K562 (cell line): ENCODE measurements around the gene ASCL3. TPM values are rescaled to one million over a fixed set of nuclear protein-coding genes. Genes with fewer than 3 reads are reported as not detected.

Experiments used
- AFF4 ChIP-seq: sonication (generic); formaldehyde crosslinking; IDR thresholded peaks from 2 replicates; pipeline ENCODE4 v1.8.0; 2023; ENCODE audit warnings: mild to moderate bottlenecking, missing genetic modification reagents
- ARID1B ChIP-seq: fragments of 450-650 bp; IDR thresholded peaks from 2 replicates; pipeline ENCODE4 v1.6.1; 2016; ENCODE audit warnings: antibody characterized with exemption, mild to moderate bottlenecking, inconsistent platforms
- BRD9 ChIP-seq: fragments of 450-650 bp; IDR thresholded peaks from 2 replicates; pipeline ENCODE4 v1.6.1; 2018; ENCODE audit warnings: low read depth; ENCODE audit not compliant: partially characterized antibody
- HCFC1 ChIP-seq: IDR thresholded peaks from 2 replicates; pipeline ENCODE4 v1.6.1; 2012; ENCODE audit warnings: low read depth, low read length, improper control_type of control experiment
- HEY1 ChIP-seq: fragments of 250-450 bp; sonication (Bioruptor Pico); IDR thresholded peaks from 2 replicates; pipeline ENCODE4 v1.5.0; 2020; ENCODE audit warnings: mild to moderate bottlenecking, moderate library complexity, borderline replicate concordance
- HIVEP1 ChIP-seq: fragments of 250-450 bp; sonication (Bioruptor Pico); IDR thresholded peaks from 2 replicates; pipeline ENCODE4 v1.4.0; 2020; ENCODE audit warnings: mild to moderate bottlenecking
- MCM3 ChIP-seq: fragments of 450-650 bp; IDR thresholded peaks from 2 replicates; pipeline ENCODE4 v1.6.1; 2016
- MTA1 ChIP-seq: fragments of 450-650 bp; IDR thresholded peaks from 2 replicates; pipeline ENCODE4 v1.6.1; 2017; ENCODE audit warnings: borderline replicate concordance
- MYBL2 ChIP-seq, 2 experiments: fragments of 450-650 bp in 1 of 2; sonication (generic) in 1 of 2; formaldehyde crosslinking in 1 of 2; IDR thresholded peaks; 2 replicates each; pipeline versions ENCODE4 v1.6.1 to v1.8.1; 2017 to 2022; ENCODE audit warnings: borderline replicate concordance in 1 of 2, inconsistent platforms in 1 of 2, low read depth in 1 of 2, mild to moderate bottlenecking in 1 of 2, missing genetic modification reagents in 1 of 2, moderate library complexity in 1 of 2
- RBM22 ChIP-seq: fragments of 200-400 bp; formaldehyde crosslinking; IDR thresholded peaks from 2 replicates; pipeline ENCODE4 v1.6.1; 2018; ENCODE audit warnings: low read length, low read depth; ENCODE audit not compliant: poor library complexity, severe bottlenecking
- RFX5 ChIP-seq: IDR thresholded peaks from 2 replicates; pipeline ENCODE4 v1.6.1; 2011; ENCODE audit warnings: low read depth, mild to moderate bottlenecking, improper control_type of control experiment, low read length
- SRF ChIP-seq, 2 experiments: fragments of 250-450, 450-650 bp in 1 of 2; sonication (Bioruptor Pico) in 1 of 2; sonication (generic) in 1 of 2; formaldehyde crosslinking; IDR thresholded peaks; 2 replicates each; pipeline versions ENCODE4 v1.5.0 to v1.5.1; 2020 to 2022; ENCODE audit warnings: mild to moderate bottlenecking in 1 of 2, missing genetic modification reagents in 1 of 2
- ZNF408 ChIP-seq: fragments of 250-450 bp; sonication (Bioruptor Pico); IDR thresholded peaks from 2 replicates; pipeline ENCODE4 v1.4.0; 2020; ENCODE audit warnings: low read depth, mild to moderate bottlenecking, moderate library complexity
- ZNF583 ChIP-seq: fragments of 250-450 bp; sonication (Bioruptor Pico); IDR thresholded peaks from 2 replicates; pipeline ENCODE4 v1.4.0; 2020
- polyA plus RNA-seq, 8 experiments: library from polyadenylated mRNA; depleted of rRNA in 4 of 8; stranded (reverse) in 5 of 8; unstranded in 3 of 8; fragments of >200 nt; fragmentation: Nextera tagmentation in 2 of 8; fragmentation: Illumina TruSeq in 1 of 8; extraction: Ambion mirVana in 2 of 8; extraction: Trizol in 1 of 8; gene quantifications; 2 replicates each; pipeline versions ENCODE4 v1.2.1 to v1.2.3, GENCODE V29; 2011 to 2014; ENCODE audit warnings: inconsistent platforms in 1 of 8, missing spikeins in 1 of 8
- total RNA-seq, 7 experiments: library from RNA; depleted of rRNA in 6 of 7; stranded (reverse); fragments of >200 nt in 6 of 7; fragmentation: Illumina TruSeq in 2 of 7; extraction: Trizol in 2 of 7; gene quantifications; 2 replicates each; pipeline versions ENCODE4 v1.2.1 to v1.2.3, GENCODE V29; 2011 to 2021; ENCODE audit warnings: low replicate concordance in 1 of 7
- TF ChIP-seq, protein P1 (sequence below), 2 experiments: fragments of 450-650 bp; IDR thresholded peaks; 2 replicates each; pipeline ENCODE4 v1.6.1; 2018; ENCODE audit warnings: mild to moderate bottlenecking in 2 of 2, low read depth in 1 of 2; ENCODE audit not compliant: partially characterized antibody in 2 of 2
- TF ChIP-seq, protein P2 (sequence below): fragments of 450-650 bp; IDR thresholded peaks from 2 replicates; pipeline ENCODE4 v1.6.1; 2016; ENCODE audit warnings: antibody characterized with exemption

The ASCL3 gene
- total and polyA plus RNA-seq, 9 of the 15 experiments (the other 6 are each of a cell fraction or from before 2014, with no cell fraction given), result not detected

DNA sequence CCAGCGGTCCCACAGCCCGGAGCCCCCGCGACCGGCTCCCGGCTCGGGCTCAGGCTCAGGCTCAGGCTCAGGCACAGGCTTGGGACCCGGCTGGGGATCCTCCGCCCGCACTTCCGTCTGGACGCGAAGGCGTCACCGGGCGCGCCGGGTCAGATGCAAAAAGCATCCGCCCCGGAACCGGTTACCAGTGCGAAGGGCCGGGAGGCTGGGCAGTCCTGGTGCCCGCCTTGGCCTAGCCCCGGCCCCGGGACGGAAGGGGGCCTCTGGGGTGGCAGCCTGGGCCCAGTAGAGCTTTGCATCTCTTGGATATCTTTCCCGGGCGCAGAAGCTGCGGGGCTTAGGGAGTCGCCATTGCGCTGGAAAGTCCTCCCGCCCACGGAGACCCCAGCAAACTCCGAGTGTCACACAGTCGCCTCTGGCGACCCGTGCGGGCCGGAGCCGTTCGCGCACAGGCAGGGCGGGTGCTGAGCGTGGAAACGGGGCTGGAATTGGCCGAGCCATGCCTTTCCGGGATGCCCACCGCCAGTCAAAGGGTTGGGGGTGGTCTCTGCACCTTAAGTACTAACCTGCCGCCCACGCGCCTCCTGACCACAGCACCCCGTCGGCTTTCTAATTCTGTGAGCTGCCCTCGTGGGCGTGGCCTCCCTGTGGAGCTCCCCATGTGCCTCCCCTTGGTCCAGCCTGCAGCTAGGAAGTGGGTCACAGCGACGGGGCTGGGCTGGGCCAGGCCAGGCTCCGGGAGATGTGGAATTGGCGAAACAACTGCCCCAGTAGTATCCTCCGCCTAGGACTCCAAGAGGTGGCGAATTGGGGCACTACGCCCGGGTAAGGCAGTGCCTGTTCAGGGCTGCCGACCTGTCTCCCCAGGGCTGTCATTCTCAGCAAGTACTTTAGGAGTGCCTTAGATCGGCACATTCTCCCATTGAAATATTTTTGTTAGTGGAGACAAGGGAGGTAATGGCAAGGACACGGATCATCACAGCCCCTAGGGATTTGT, 21.8 kb upstream of the ASCL3 start, which contains the start of gene TMEM9B (continued):
- TF ChIP-seq, protein P1, sequence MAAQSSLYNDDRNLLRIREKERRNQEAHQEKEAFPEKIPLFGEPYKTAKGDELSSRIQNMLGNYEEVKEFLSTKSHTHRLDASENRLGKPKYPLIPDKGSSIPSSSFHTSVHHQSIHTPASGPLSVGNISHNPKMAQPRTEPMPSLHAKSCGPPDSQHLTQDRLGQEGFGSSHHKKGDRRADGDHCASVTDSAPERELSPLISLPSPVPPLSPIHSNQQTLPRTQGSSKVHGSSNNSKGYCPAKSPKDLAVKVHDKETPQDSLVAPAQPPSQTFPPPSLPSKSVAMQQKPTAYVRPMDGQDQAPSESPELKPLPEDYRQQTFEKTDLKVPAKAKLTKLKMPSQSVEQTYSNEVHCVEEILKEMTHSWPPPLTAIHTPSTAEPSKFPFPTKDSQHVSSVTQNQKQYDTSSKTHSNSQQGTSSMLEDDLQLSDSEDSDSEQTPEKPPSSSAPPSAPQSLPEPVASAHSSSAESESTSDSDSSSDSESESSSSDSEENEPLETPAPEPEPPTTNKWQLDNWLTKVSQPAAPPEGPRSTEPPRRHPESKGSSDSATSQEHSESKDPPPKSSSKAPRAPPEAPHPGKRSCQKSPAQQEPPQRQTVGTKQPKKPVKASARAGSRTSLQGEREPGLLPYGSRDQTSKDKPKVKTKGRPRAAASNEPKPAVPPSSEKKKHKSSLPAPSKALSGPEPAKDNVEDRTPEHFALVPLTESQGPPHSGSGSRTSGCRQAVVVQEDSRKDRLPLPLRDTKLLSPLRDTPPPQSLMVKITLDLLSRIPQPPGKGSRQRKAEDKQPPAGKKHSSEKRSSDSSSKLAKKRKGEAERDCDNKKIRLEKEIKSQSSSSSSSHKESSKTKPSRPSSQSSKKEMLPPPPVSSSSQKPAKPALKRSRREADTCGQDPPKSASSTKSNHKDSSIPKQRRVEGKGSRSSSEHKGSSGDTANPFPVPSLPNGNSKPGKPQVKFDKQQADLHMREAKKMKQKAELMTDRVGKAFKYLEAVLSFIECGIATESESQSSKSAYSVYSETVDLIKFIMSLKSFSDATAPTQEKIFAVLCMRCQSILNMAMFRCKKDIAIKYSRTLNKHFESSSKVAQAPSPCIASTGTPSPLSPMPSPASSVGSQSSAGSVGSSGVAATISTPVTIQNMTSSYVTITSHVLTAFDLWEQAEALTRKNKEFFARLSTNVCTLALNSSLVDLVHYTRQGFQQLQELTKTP (IDR thresholded peaks at IDR 0.05; ENCODE audit: low read depth in 1 of 2, partially characterized antibody in 2 of 2), result no peak
- TF ChIP-seq HIVEP1 (CRISPR knock-in tag) (no peak), ARID1B (no peak; the same call in 1 of the 2 replicates), ZNF408 (CRISPR knock-in tag) (no peak), ZNF583 (CRISPR knock-in tag) (no peak), BRD9 (no peak), MTA1 (peak; percentile 98), RBM22 (no peak), MYBL2 (IDR thresholded peaks at IDR 0.05; ENCODE audit: low read depth) (no peak), MYBL2 (CRISPR knock-in tag; IDR thresholded peaks at IDR 0.05; ENCODE audit: borderline replicate concordance) (no peak), HCFC1 (peak; percentile 80), AFF4 (CRISPR knock-in tag) (0 out of 2 replicates have a peak, but pooled peaks have one; percentile 22), HEY1 (CRISPR knock-in tag) (no peak), RFX5 (no peak), SRF (CRISPR knock-in tag; IDR thresholded peaks at IDR 0.05) (0 out of 4 replicates have a peak, but pooled peaks of 1 of the 2 experiments have one; percentile 26), MCM3 (no peak)
- TF ChIP-seq, protein P2, sequence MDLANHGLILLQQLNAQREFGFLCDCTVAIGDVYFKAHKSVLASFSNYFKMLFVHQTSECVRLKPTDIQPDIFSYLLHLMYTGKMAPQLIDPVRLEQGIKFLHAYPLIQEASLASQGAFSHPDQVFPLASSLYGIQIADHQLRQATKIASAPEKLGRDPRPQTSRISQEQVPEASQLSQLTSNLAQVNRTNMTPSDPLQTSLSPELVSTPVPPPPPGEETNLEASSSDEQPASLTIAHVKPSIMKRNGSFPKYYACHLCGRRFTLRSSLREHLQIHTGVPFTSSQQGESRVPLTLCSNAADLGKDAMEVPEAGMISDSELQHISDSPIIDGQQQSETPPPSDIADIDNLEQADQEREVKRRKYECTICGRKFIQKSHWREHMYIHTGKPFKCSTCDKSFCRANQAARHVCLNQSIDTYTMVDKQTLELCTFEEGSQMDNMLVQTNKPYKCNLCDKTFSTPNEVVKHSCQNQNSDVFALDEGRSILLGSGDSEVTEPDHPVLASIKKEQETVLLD, result no peak
